ENCODE results near the gene SYK. TPM values are rescaled to one million over a fixed set of nuclear protein-coding genes. Genes with fewer than 3 reads are reported as not detected.
"Not testable (repeated sequence)": the region's sequence is repeated elsewhere in the genome, so short reads cannot be mapped to it uniquely, and the experiment has no call there.

Gene SYK
- polyA plus RNA-seq, 4 donors = 27.4 to 37.3 (median 30.1) TPM

- DNase-seq (ENCODE audit: low read depth in 4 of 4, low spot score in 2 of 4) = not testable (repeated sequence)
These were observed 19.6 kb downstream of the SYK start for GRCh38 chr9:90821236-90821635.

GRCh38 chr9:90821697-90822096, 20.1 kb downstream of the SYK start:
- DNase-seq (ENCODE audit: low read depth in 4 of 4, low spot score in 2 of 4) = no peak

- no peak for DNase-seq (ENCODE audit: low read depth in 4 of 4, low spot score in 2 of 4)
These were observed 21.2 kb downstream of the SYK start for GRCh38 chr9:90822866-90823265.

- DNase-seq (ENCODE audit: low read depth in 4 of 4, low spot score in 2 of 4) = no peak
These were observed 24.0 kb downstream of the SYK start for GRCh38 chr9:90825586-90825985.

- no peak for DNase-seq (ENCODE audit: low read depth in 4 of 4, low spot score in 2 of 4)
These were observed 24.9 kb downstream of the SYK start for GRCh38 chr9:90826326-90827020.

GRCh38 chr9:90827181-90827871, 25.7 kb downstream of the SYK start:
- no peak for DNase-seq (ENCODE audit: low read depth in 4 of 4, low spot score in 2 of 4)

- DNase-seq (ENCODE audit: low read depth in 4 of 4, low spot score in 2 of 4) = no peak
These were observed 28.4 kb downstream of the SYK start for GRCh38 chr9:90830051-90830450.

- no peak for DNase-seq (ENCODE audit: low read depth in 4 of 4, low spot score in 2 of 4)
These were observed 29.4 kb downstream of the SYK start for GRCh38 chr9:90830977-90831376.

GRCh38 chr9:90832261-90832660, 30.6 kb downstream of the SYK start:
- no peak for DNase-seq (ENCODE audit: low read depth in 4 of 4, low spot score in 2 of 4)

GRCh38 chr9:90834828-90835595, 33.4 kb downstream of the SYK start:
- no peak for DNase-seq (ENCODE audit: low read depth in 4 of 4, low spot score in 2 of 4)

GRCh38 chr9:90836411-90837080, 34.9 kb downstream of the SYK start:
- DNase-seq (ENCODE audit: low read depth in 4 of 4, low spot score in 2 of 4) = no peak

- no peak for DNase-seq (ENCODE audit: low read depth in 4 of 4, low spot score in 2 of 4)
These were observed 36.5 kb downstream of the SYK start for GRCh38 chr9:90838098-90838497.

GRCh38 chr9:90838581-90839154, 37.0 kb downstream of the SYK start:
- DNase-seq (ENCODE audit: low read depth in 4 of 4, low spot score in 2 of 4) = no peak

- no peak for DNase-seq (ENCODE audit: low read depth in 4 of 4, low spot score in 2 of 4)
These were observed 37.6 kb downstream of the SYK start for GRCh38 chr9:90839183-90839728.

GRCh38 chr9:90840696-90841095, 39.1 kb downstream of the SYK start:
- DNase-seq (ENCODE audit: low read depth in 4 of 4, low spot score in 2 of 4) = no peak

GRCh38 chr9:90841213-90841612, 39.6 kb downstream of the SYK start:
- no peak for DNase-seq (ENCODE audit: low read depth in 4 of 4, low spot score in 2 of 4)

GRCh38 chr9:90841615-90842014, 40.0 kb downstream of the SYK start:
- DNase-seq (ENCODE audit: low read depth in 4 of 4, low spot score in 2 of 4) = no peak

- DNase-seq (ENCODE audit: low read depth in 4 of 4, low spot score in 2 of 4) = no peak
These were observed 40.7 kb downstream of the SYK start for GRCh38 chr9:90842176-90842777.

GRCh38 chr9:90842996-90843395, 41.4 kb downstream of the SYK start:
- no peak for DNase-seq (ENCODE audit: low read depth in 4 of 4, low spot score in 2 of 4)

GRCh38 chr9:90843525-90843924, 41.9 kb downstream of the SYK start:
- no peak for DNase-seq (ENCODE audit: low read depth in 4 of 4, low spot score in 2 of 4)
